Vagina (tissue), 2 donors: ENCODE results near the gene TECTA.

Experiments used
- POLR2A ChIP-seq, 2 donors: fragments of 450-650 bp; IDR thresholded peaks; one replicate each; pipeline ENCODE4 v1.6.1; 2017; ENCODE audit warnings: antibody characterized with exemption in 2 of 2, mild to moderate bottlenecking in 2 of 2, moderate library complexity in 2 of 2
- POLR2AphosphoS5 ChIP-seq, 2 donors: sonication (generic); formaldehyde crosslinking; IDR thresholded peaks; one replicate each; pipeline ENCODE4 v1.9.0; 2017; ENCODE audit warnings: antibody characterized with exemption in 2 of 2, mild to moderate bottlenecking in 2 of 2, low read depth in 1 of 2; ENCODE audit not compliant: insufficient read depth in 1 of 2
- TF ChIP-seq, protein P1 (sequence below), 3 experiments: fragments of 450-650 bp in 2 of 3; fragments of 200-600 bp in 1 of 3; sonication (generic) in 1 of 3; IDR thresholded peaks; one replicate each; pipeline ENCODE4 v1.5.1; 2017 to 2019; ENCODE audit warnings: antibody characterized with exemption in 3 of 3, mild to moderate bottlenecking in 2 of 3, moderate library complexity in 2 of 3

DNA sequence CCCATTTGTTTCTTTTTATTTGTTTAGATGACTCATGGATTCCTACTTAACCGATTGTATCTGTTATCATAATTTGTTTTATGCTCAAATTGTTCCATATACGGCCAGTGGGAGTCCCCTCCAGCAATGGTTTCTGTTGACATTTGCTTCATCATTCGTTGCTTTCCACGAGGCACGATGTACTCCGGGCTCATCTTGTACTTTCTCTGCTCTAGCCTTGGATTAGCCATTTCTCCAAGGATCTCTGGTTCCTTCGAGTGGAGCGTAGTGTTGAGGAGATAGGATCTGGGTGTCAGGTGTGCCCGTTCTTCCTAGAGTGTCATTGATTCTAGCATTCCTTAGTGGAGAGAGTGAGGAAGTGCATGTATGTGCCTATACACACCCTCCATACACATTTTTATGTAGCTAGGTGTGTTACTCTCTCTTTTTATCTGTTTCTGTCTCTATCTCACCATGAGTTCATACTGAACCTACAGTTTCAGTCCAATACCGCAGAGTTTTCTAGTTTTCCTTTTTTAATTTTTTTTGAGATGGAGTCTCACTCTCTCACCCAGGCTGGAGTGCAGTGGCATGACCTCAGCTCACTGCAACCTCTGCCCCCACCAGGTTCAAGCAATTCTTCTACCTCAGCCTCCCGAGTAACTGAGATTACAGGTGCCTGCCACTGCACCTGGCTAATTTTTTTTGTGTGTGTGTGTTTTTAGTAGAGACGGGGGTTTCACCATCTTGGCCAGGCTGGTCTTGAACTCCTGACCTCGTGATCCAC lies 31.4 kb downstream of the TECTA start:
- TF ChIP-seq POLR2A (IDR thresholded peaks at IDR 0.05), result no peak
- TF ChIP-seq, protein P1, sequence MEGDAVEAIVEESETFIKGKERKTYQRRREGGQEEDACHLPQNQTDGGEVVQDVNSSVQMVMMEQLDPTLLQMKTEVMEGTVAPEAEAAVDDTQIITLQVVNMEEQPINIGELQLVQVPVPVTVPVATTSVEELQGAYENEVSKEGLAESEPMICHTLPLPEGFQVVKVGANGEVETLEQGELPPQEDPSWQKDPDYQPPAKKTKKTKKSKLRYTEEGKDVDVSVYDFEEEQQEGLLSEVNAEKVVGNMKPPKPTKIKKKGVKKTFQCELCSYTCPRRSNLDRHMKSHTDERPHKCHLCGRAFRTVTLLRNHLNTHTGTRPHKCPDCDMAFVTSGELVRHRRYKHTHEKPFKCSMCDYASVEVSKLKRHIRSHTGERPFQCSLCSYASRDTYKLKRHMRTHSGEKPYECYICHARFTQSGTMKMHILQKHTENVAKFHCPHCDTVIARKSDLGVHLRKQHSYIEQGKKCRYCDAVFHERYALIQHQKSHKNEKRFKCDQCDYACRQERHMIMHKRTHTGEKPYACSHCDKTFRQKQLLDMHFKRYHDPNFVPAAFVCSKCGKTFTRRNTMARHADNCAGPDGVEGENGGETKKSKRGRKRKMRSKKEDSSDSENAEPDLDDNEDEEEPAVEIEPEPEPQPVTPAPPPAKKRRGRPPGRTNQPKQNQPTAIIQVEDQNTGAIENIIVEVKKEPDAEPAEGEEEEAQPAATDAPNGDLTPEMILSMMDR (IDR thresholded peaks at IDR 0.05), result no peak
- no peak for TF ChIP-seq POLR2AphosphoS5 (IDR thresholded peaks at IDR 0.05; ENCODE audit: insufficient read depth in 1 of 2, low read depth in 1 of 2)
